NCI-H82 (cell line): Measurements from ENCODE around the gene DAB1.

ENCODE experiments used
- DNase-seq: peaks from one replicate; lab custom pipeline; 2025; lab: John Stamatoyannopoulos, UW

The DAB1 gene

DNA sequence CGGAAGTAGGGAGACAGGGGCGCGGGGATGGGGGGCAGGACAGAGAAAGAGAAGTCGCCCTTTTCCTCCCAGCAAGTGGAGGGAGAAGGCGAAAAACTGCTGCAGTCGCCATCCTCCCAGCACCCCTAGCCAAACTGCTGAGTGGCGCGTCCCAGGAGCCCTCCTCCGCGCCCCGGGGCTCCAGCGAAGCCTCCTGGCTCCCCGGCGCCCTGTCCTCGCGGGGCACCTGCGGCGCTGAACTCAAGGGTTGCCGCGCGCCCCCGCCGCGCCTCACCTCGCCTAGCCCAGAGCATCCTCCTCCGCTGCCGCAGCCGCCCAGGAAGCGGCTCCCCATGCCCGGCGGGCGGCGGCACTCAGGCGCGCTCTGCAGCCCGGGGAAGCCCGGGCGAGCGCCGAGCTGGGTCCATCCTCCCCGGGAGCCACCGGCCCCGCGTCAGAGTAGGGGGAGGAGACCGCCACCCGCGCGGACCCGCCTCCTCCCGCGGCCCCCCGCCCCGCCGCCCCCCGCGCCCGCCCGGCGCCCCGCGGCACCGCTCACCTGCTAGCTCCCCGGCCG lies at the start of gene DAB1:
TSS of gene DAB1 (minus strand) at position 405 of the 556 bp plus-strand sequence. CDS start 133,030 bp downstream, outside the sequence.
- peak; percentile 82 for DNase-seq

DNA sequence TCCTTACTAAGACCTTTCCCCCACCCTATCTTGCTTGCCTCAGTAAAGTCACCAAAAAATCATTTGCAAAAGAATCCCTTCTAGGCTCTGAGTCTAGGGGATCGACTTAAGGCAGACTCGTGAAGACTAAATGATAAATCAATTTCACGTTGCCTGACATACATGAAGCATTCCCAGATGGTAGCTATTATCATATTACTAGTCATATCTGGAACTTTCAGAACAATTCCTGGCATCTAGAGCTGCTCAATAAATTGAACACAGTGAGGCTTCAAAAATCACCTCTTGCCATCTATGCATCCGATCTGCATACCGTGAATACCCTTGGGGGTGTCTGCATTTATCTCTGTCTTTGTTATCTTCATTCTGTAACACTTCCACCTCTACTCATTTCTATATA lies 49.6 kb upstream of the DAB1 start:
- no peak for DNase-seq

DNA sequence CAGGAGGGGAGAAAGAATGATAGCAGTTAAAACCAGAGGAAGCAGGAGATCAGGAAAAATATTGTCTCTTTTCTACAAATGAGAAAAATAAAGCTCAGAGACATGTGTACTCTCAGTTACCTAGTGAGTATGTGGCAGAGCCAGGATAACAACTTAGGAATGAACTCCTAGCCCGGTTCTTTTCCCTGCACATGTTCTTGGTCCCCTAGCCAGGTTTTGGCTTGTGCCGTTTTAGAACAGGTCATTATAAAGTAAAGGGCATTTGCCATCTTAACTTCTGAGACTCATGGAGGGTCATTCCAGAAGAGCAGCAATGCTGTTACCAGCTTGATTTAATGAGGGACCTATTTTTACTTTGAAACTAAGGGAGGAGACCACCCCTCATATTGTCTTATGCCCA lies 48.1 kb upstream of the DAB1 start:
- DNase-seq: no peak

DNA sequence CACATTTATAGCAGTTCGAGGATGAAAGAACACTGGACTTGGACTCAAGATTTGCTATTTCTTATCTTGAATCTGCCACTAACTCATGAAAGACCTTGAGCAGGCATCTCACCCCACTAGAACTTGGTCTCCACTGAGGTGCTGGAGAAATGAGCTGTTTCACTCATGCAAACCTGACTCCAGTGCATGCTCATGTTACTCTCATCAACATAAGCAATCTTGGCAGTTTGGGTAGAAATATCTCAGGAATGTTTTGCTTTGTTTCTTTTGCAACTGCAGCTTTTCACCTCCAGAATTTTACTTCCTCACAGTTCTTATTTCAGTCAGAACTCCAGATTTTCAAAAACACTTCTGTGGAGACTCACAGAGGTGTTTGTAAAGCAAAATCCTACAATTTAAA lies 46.2 kb upstream of the DAB1 start:
- DNase-seq: no peak

DNA sequence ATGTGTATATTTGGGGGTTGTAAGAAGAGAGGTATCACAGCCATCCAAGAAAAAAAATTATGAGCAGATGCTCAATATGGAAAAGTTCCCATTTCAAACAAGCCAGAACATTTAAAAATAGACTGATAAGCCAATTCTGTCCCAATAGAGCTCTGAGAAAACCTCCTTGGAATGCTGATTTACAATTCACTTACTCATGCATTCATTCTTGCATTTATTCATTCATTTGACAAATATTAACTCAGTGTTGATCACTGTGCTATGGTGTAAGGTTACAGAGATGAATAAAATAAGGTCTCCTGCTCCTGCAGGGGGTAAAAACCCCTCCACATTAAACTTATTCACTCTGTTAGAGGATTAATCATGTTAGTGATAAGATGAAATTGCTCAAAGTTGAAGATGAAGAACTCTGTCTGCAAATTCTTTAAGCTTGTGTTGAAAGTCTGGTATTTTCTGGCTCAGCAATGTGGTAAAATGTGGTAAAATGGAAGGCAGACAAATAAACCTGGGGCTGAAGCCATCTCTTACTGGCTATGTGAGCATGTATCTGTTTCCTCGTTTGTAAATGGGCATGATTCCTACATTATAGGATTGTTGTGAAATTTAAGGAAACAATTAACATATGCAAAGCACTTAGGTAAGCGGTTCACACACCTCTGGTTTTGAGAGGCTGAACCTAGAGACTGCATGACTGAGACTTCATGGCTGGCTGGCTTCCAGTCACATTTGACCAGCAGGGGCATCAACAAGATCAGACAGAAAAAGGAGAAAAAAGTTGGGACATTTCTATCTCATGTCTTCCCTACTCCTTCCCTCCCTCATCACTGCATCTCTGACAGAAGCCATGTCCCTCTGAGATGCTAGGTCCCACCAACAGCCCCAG lies 45.0 kb upstream of the DAB1 start:
- DNase-seq: no peak

DNA sequence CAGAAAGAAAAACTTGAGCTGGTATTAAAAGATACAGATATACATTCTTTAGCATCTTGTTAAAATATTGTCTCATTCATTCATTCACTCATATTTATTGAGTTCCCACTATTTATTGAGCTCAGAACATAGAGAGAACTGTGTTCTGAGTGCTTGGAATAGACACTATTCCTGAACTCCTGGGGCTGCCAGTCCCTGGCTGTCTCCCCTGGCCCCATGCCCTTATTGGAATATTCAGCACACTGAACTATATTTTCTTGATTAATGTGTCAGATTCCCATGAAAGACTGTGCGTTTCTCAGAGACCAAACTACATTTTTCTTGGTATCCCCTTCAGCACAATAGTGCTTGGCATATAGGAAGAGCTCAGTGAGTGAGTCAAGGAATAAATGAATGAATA lies 44.0 kb upstream of the DAB1 start:
- DNase-seq: no peak

DNA sequence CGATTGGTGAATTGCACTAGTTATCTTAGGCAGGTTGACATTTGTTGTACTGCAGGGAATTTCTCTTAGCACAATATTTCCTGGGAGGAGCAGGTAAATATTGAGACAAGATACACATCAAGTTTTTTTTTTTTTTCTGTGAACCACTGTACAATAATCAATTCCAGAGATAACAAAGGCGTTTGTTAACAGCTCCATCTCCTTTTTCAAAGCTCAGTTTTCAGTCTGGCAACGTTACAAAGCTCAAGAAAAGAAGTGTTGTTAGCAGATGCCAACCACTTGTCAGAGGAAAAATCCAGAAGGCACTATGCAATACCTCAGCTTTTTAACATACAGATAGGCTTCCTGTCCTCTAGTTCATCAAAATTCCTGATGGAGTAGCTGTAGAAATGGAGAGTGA lies 40.9 kb upstream of the DAB1 start:
- no peak for DNase-seq

DNA sequence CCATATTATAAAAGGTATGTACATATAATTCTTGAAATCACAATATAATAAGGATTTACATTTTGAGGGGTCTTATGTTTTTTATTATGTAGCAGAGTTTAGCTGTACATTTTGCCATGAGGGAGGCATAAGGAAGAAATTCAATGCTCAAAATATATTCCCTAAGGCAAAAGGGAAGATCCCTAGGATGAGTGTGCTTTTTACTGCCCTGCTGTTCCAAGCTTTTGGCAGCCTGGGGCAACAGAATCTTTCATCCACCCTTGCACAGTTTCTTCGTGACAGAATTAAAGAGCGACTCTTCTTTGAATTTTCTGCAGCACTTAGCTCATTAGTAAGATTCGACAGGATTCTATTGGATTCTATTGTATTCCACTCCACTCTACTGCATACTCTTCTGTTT lies 39.5 kb upstream of the DAB1 start:
- DNase-seq: no peak

DNA sequence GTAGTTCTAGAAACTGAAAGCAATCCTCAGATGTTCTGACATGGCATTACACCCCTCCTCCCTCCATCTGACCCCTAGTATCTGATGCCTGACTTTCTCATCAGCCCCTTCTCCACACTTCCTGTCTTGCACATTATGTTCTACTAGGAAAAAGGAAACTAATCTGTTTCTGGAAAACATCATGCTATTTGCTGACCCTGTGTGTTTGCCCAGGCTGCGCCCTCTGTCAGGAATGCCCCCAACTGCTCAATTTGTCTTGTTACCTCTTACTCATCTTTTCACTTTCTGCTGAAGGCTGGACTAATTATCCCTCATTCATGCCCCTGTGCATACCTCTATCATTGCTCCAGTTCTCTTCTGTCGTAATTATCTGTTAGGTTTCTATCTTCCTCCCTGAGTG lies 37.5 kb upstream of the DAB1 start:
- no peak for DNase-seq

DNA sequence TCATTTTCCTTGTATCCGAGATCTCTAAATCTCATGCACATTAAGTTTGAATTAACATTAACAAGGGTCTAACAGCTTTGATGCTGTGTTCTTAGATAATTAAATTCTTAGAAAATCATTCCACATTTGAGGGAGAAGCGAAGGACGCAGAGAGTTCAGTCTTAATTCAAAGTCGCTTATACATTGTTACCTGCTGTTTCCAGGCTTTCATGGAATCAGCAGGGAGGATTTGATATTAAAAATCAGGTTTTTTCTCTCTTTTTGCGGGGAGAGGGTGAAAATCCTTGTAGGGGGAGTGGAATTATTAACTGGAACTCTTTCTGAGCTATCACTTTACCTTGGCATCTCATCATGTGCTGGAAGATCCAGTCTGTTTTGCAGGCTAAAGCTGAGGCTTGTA lies 27.7 kb upstream of the DAB1 start:
- peak; percentile 55 for DNase-seq

DNA sequence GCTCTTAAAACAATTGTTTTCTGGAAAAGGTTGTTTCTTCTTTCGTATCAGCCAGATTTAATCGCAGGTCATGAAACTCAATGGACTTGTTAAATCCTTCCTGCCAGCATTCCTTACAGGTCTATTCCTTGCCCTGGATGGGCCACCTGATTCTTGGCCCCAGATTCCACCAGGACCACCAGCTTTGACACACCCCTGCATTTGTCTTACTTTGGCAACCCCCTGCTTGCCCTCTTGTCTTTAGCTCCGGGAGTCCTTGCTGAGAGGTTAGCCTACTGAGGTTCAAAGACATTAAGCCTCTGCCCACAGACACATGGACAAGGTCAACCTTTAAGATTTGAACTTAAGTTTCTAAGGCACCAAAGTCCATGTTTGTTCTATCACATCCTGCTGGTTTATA lies 27.1 kb upstream of the DAB1 start:
- DNase-seq: peak; percentile 63

DNA sequence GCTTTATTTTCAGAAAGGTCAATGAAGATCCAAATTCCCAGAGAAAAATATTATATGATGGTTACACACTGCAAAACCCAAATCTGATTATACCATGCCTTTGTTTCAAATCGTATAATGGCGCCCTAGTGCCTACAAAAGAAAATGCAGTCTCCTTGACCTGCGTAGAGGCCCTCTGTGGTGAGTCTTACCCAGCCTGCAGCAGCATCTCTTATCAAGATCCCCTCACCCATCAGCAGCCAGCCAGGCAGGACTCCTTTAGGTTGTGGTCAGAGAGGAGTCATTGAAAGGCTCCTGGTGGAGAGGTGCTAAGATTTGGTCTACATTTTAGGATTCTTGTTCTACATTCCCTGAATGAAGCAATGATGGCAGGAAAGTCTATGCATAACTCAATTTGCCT lies 23.7 kb upstream of the DAB1 start:
- DNase-seq: peak; percentile 30

DNA sequence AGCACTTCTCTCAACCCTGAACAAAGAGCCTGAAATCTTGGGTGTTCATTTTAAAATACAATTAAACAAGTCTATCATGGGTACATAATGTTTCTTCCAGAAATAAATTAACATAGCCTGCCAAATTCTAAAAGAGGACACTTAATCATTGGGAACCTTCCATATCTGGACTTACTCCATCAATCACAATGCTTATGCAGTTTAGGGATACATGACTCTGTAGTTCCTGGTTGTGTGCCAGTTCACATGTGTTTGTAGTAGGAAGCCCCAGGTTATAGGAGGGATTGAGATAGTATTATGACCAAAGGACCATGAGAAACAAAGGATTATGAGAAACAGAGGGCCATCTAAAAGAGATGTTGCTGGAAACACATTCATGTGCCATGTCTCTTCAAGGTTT lies 19.1 kb upstream of the DAB1 start:
- DNase-seq: peak; percentile 25

DNA sequence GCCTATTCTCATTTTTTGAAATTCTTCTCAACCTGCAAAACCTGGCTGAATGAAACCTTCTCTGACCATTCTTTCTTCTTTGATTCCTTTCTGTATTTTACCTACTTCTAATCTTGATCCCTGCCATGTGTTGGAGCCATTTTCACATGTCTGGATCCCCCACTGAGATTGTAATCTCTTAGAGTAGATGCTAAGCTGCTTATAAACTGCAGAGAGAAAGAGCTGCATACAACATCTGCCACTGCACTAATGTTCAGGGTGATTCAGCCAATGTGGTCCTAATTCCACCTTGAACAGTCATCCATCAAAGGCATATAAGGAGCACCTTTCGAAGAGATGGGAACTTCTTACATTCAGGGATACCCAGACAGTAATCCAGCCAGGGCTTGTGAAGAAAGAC lies 16.2 kb upstream of the DAB1 start:
- peak; percentile 99 for DNase-seq

DNA sequence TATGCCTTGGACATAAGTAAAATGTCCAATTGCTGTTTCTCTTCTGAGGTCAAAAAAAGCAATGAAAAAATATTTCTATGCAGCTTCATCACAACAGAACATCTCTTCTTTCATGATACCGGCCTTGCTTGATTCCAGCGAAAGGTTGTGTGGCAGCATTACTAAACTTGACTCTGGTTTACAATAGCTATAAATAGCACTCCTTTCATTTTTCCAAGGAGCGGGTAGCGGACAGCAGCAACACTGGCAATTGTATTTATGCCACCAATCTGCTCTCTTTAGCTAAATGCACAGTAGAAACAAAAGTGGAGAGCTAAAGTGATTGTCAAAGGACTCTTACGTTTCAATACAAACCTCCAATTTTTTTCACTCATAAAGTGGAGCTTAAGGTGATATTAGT lies 7.5 kb upstream of the DAB1 start:
- no peak for DNase-seq

DNA sequence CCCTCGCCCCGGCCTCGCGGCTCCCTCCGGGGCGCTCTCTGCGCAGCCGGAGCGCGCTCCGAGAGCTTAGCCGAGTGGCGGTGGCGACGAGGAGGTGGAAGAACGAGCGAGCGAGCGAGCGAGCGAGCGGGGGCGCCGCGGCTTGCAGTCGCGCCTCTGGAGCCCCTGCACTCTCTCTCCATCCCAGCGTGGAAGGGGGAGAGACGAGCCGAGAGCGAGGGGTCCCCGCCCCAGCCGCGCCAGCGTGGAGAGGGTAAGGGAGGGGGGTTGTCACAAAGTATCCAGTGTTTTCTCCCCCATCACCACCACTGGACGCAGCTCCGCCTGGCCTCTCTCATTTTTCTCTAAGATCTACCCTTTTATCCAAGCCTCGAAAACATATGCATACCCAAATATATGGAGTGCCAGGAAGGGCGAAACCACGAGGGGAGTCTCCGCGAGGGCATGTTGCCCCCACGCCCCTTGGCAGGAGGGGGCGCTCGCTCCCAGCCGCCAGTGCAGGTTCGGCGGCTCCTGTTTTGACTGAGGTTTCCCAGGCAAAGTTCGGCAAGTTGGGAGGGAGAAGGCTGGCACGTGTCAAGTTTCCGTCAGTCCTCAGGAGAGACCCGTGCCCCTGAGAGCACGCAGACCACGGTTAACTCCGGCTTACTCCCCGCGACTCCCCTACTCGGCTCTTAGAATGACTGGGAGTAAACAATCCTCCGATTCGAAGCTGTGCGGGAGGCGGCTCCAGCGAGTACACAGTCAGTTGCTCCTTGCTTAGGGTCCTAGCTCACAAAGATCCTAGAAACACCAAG lies 569 bp upstream of the DAB1 start:
- DNase-seq: peak; percentile 91

DNA sequence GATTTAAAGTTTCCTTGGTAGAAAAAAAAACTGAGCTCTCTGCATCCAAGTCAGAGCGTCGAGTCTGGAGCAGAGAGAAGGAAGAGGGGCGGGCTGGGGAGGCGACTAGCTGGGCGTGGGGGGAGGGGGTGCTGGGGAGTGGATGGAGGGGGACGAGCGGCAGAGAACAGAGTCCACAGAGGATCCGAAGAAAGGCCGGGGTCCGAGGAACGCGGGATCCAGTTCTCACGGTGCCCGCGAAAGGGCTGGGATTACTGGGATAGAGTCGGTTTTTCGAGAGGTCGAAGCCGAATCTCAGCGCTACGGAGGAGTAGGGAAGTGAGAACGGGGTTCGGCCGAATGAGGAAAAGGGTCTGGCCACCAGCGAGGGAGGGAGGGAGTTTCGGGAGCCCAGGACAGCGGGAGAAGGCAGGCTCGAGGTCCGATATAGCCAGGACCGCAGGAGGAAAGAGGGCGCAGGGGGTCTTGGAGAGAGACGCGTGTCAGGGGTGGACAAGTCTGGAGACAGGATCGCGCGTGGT lies 665 bp downstream of the DAB1 start:
- peak; percentile 76 for DNase-seq

DNA sequence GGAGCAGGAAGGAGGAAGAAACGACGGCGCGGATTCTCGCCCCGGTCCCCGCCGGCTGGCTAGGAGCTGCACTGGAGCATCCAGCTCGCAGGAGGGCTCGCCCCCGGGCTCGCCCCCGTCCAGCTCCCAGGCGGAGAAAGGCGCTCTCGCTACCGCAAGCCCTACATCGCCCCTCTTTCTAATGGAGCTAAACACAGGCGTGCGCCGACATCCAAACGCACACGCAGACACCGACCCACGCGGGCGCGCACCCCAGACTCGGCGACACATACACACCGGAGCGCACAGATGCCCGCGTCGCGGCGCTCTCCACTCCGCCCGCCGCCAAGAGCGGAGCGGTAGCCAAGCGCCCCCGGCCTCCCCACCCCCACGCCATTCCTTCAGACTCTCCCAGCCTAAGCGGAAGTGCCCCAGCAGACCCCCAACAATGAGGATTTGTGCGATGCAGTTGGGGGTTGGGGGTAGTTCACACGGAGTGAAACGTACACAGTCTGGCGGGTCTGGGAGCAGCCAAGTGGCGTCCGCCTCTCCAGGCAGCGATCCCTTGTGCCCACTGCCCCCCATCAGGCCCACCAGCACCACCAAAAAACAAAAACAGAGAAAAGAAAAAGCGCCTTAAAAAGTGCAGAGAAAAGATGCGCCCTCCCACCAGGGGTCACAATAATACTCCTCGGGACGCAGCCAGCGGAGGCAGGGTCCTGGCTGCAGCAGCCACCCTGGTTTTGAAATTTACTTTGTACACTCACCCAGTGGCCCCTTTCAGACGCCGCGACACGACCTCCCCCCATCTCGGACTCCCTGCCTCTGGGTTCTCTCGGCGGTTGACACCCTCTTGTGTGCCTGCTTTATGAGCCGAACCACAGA lies 1.4 kb downstream of the DAB1 start:
- peak; percentile 85 for DNase-seq

DNA sequence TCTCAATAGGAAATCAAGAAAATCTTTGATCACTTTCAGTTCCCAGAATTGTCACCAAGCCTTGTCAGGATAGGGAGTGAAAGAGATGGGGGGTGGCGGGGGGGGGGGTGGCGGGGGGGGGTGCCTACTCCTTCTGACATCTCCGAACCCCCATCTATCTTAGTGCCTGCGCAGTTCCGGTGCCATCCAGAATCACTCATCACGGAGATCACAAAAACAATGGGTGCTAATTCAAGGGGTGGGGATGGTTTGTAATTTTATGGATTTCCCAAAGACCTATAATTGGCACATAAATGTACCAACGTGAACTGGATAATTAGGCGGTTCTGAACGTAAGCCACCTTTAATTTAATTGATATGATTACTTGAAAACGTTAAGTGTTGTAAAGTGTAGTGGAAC lies 2.1 kb downstream of the DAB1 start:
- no peak for DNase-seq

DNA sequence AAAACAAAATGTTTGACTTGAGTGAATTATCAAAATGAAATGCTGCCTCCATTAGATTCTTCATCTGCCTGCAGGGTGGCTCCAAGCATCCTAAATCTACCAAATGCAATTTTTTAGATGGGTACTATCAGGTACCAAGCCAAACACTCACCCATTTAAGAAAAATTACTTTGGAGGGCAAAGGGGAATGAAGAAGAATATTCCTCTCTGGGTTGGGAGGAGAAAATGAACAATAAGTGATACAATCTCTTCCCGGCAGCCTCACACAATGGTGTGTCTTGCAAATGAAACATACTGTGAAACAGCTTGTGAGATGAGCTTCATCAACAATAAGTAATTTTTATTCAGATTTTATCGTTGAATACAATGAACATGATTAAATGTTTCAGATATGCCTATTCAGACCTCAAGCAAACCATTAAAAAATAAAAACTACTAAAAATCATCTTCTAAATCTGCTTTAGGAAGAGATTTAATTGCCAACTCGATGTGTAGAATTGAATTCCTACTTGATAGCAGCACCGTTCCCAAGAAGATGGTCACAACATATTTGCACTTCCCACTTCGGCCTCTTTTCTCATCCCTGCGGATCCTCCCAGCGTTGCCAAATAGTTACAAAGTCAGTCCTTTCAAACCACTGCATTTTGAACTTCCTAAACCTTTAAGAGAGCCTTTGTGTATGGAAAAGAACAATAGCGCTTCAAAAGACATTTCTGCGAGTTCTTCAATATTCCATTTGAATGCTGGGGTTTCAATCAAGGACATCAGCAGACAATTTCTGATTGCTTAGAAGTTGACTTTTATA lies 2.7 kb downstream of the DAB1 start:
- peak; percentile 21 for DNase-seq

DNA sequence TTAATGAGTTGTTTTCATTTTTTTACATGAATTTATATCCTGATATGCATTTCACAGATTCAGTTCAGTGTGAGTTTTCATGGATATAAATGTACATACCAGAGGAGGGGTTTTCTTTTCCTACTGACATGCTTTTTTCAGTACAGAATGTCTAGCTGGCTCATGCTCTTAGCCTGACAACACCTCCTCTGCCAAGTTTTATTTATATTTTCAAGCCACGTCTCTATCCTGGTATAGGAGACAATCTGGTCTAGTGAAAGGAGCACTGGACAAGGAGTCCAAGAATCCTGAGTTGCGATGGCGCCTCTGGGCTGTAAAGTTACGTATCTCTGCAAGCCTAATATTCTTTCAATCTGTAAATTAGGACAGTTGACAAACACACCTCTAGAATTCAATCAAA lies 4.9 kb downstream of the DAB1 start:
- no peak for DNase-seq
